Fibroblast of lung (primary cell): Measurements from ENCODE around the gene SOCS2. TPM values are rescaled to one million over a fixed set of nuclear protein-coding genes. Genes with fewer than 3 reads are reported as not detected.

Experiments
- DNase-seq, 2 donors: peaks; one replicate each; pipeline versions ENCODE4 v3.0.0 to v3.0.0-alpha.2; 2010; ENCODE audit warnings: low read depth in 2 of 2
- H2AFZ ChIP-seq: 2 replicates; pipeline ENCODE4 v1.5.1; 2012; ENCODE audit warnings: low read length, control low read depth, inconsistent platforms
- H3K27ac ChIP-seq: 2 replicates; pipeline ENCODE4 v1.5.1; 2011; ENCODE audit warnings: low read length, control low read depth; ENCODE audit not compliant: insufficient read depth
- H3K27me3 ChIP-seq: 2 replicates; pipeline ENCODE4 v1.5.1; 2011; ENCODE audit warnings: mild to moderate bottlenecking, low read length; ENCODE audit not compliant: control insufficient read depth, insufficient read depth
- H3K36me3 ChIP-seq: 2 replicates; pipeline ENCODE4 v1.5.1; 2011; ENCODE audit warnings: low read length; ENCODE audit not compliant: control insufficient read depth, insufficient read depth
- H3K4me1 ChIP-seq: 2 replicates; pipeline ENCODE4 v1.5.1; 2011; ENCODE audit warnings: low read length; ENCODE audit not compliant: control insufficient read depth, insufficient read depth; ENCODE audit errors: extremely low read depth
- H3K4me2 ChIP-seq: 2 replicates; pipeline ENCODE4 v1.5.1; 2011; ENCODE audit warnings: low read length, control low read depth; ENCODE audit not compliant: insufficient read depth; ENCODE audit errors: extremely low read depth
- H3K4me3 ChIP-seq, 4 experiments: fragments of 200-600 bp in 1 of 4; sonication (generic) in 1 of 4; replicated peaks in 1 of 4; 2 replicates each; pipeline ENCODE4 v1.5.1; 2011 to 2016; ENCODE audit warnings: low read length in 4 of 4, low read depth in 3 of 4, mild to moderate bottlenecking in 3 of 4, control low read depth in 2 of 4, inconsistent platforms in 1 of 4, mixed read lengths in 1 of 4; ENCODE audit not compliant: insufficient read depth in 1 of 4; ENCODE audit errors: control extremely low read depth in 1 of 4
- H3K79me2 ChIP-seq: 2 replicates; pipeline ENCODE4 v1.5.1; 2012; ENCODE audit warnings: mild to moderate bottlenecking, low read length, inconsistent platforms; ENCODE audit not compliant: control insufficient read depth, insufficient read depth
- H3K9ac ChIP-seq: 2 replicates; pipeline ENCODE4 v1.5.1; 2011; ENCODE audit warnings: mild to moderate bottlenecking, low read length, control low read depth; ENCODE audit not compliant: insufficient read depth
- H3K9me3 ChIP-seq: 2 replicates; pipeline ENCODE4 v1.5.1; 2012; ENCODE audit warnings: low read depth, low read length; ENCODE audit not compliant: control insufficient read depth, insufficient read depth
- H4K20me1 ChIP-seq: 2 replicates; pipeline ENCODE4 v1.5.1; 2011; ENCODE audit warnings: low read length; ENCODE audit not compliant: control insufficient read depth, insufficient read depth; ENCODE audit errors: extremely low read depth
- EZH2 ChIP-seq: IDR thresholded peaks from 2 replicates; pipeline ENCODE4 v1.5.1; 2012; ENCODE audit warnings: low read length, control low read depth, mild to moderate bottlenecking; ENCODE audit errors: missing control alignments
- polyA plus RNA-seq, 2 donors: library from polyadenylated mRNA; depleted of rRNA in 1 of 2; stranded (reverse) in 1 of 2; unstranded in 1 of 2; fragments of >200 nt; gene quantifications; 2 replicates each; pipeline ENCODE4 v1.2.1, GENCODE V29; 2011 to 2012; ENCODE audit warnings: missing spikeins in 1 of 2
- total RNA-seq: library from RNA; depleted of rRNA; stranded (reverse); fragments of >200 nt; gene quantifications from 2 replicates; pipeline ENCODE4 v1.2.1, GENCODE V29; 2014
- TF ChIP-seq, protein P1 (sequence below), 2 donors: IDR thresholded peaks in 1 of 2; conservative IDR thresholded peaks in 1 of 2; 1 replicate in 1 of 2; 2 replicates in 1 of 2; pipeline ENCODE4 v1.5.1; 2011 to 2012; ENCODE audit warnings: low read length in 2 of 2, control low read depth in 1 of 2, inconsistent platforms in 1 of 2, low read depth in 1 of 2, mild to moderate bottlenecking in 1 of 2

The SOCS2 gene
- total and polyA plus RNA-seq, 2 donors (not counting 1 experiment from before 2014, with no cell fraction given), result 105 to 113 TPM

DNA sequence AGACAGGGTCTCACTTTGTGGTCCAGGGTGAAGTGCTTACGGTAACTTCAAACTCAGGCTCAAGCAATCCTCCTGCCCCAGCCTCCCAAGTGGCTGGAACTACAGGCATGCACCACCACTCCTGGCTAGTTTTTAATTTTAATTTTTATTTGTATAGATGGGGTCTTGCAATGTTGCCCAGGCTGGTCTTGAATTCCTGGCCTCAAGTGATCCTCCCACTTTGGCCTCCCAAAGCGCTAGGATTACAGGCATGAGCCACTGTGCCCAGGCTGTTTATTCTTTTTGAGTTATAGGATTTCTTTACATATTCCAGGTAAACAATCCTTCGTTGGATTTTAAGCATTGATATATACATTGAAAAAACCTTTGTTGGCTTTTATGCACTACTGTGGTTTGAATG lies 26.7 kb downstream of the SOCS2 start:
- no peak for DNase-seq

DNA sequence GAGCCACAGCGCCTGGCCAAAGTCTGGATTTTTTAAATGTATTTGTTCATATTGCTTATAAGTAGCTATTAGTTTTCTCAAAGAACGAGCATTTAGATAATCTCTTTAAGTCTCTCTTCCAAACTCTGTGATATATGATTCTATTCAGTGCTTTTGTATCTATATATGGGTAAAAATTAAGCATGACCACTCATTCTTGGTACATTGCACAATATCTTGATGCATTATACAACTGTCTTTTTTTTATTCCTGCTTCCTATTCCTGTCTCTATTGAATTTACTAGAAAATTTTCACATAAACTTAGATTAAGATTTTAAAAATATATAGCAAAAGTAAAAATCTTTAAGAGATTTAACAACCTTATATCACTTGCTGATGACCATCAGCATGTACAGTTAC lies 29.1 kb downstream of the SOCS2 start:
- Histone ChIP-seq H3K27me3 (no peaks in the 10 kb centered on the region), H3K4me1 (peaks cover 4% of the 10 kb centered on the region), H3K9me3 (no peaks in the 10 kb centered on the region), H4K20me1 (no peaks in the 10 kb centered on the region), H3K36me3 (no peaks in the 10 kb centered on the region), H3K27ac (no peak overlapping the region), H3K4me3 (no peak overlapping the region), H3K79me2 (no peaks in the 10 kb centered on the region), H3K9ac (no peak overlapping the region), H3K4me2 (no peak overlapping the region), H2AFZ (no peak overlapping the region)
- DNase-seq, result peak in 1 of 2 donors; percentile 63
- TF ChIP-seq EZH2, result no peak
- TF ChIP-seq, protein P1, sequence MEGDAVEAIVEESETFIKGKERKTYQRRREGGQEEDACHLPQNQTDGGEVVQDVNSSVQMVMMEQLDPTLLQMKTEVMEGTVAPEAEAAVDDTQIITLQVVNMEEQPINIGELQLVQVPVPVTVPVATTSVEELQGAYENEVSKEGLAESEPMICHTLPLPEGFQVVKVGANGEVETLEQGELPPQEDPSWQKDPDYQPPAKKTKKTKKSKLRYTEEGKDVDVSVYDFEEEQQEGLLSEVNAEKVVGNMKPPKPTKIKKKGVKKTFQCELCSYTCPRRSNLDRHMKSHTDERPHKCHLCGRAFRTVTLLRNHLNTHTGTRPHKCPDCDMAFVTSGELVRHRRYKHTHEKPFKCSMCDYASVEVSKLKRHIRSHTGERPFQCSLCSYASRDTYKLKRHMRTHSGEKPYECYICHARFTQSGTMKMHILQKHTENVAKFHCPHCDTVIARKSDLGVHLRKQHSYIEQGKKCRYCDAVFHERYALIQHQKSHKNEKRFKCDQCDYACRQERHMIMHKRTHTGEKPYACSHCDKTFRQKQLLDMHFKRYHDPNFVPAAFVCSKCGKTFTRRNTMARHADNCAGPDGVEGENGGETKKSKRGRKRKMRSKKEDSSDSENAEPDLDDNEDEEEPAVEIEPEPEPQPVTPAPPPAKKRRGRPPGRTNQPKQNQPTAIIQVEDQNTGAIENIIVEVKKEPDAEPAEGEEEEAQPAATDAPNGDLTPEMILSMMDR (conservative IDR thresholded peaks at IDR 0.05 in 1 of 2, IDR thresholded peaks at IDR 0.05 in 1 of 2; ENCODE audit: low read depth in 1 of 2, low read length in 2 of 2), result no peak

More for the DNA sequence above, 26.7 kb downstream of the SOCS2 start:
- Histone ChIP-seq H3K27ac (no peak overlapping the region), H3K79me2 (no peaks in the 10 kb centered on the region), H4K20me1 (no peaks in the 10 kb centered on the region), H3K36me3 (no peaks in the 10 kb centered on the region), H3K9ac (no peak overlapping the region), H3K4me3 (no peak overlapping the region), H3K4me1 (peaks cover 4% of the 10 kb centered on the region), H3K27me3 (no peaks in the 10 kb centered on the region), H3K4me2 (no peak overlapping the region), H2AFZ (no peak overlapping the region), H3K9me3 (no peaks in the 10 kb centered on the region)
- TF ChIP-seq, protein P1 (conservative IDR thresholded peaks at IDR 0.05 in 1 of 2, IDR thresholded peaks at IDR 0.05 in 1 of 2; ENCODE audit: low read depth in 1 of 2, low read length in 2 of 2), result no peak
- TF ChIP-seq EZH2, result no peak

DNA sequence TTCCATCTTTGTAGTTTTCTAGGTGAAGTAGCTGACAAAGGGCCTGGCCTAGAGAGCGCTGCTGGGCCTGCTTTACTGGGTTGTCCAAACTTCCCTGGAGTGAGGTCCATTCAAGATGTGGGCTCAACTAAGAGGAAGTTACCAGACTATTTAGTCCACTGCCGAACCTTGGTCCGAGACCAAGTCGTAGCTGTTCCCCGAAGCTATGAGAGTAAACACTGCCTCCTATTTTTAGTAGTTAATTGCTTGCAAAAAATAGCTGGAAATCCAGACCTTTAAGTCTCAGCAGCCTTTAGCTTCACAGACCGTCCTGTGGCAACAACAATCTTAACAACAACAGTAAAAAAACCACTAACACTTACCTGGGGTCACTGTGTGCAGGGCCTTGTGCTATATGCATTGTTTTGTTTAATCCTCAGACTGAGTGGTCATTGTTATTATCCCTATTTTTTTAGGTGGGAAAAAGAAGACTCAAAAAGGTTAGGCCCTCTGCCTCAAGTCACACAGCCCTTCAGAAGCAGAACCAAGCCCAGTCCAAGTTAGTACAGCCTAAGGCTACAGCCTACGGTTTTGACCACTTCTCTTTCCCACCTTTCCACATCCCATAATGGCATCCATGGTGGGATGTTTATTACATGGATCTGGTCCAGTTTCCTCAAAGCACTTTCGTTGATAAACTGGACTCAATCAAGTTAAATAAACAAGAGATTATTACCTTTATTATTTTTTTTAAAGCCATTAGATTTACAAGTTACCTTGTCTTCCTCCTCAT lies 30.6 kb downstream of the SOCS2 start:
- Histone ChIP-seq H3K4me1 (peaks cover 4% of the 10 kb centered on the region), H3K9ac (no peak overlapping the region), H3K27me3 (no peaks in the 10 kb centered on the region), H3K79me2 (no peaks in the 10 kb centered on the region), H3K36me3 (no peaks in the 10 kb centered on the region), H4K20me1 (no peaks in the 10 kb centered on the region), H3K27ac (no peak overlapping the region), H3K9me3 (no peaks in the 10 kb centered on the region), H2AFZ (peak overlapping the region; percentile 74), H3K4me2 (peak overlapping the region; percentile 8), H3K4me3 (no peak overlapping the region)
- TF ChIP-seq, protein P1 (conservative IDR thresholded peaks at IDR 0.05 in 1 of 2, IDR thresholded peaks at IDR 0.05 in 1 of 2; ENCODE audit: low read depth in 1 of 2, low read length in 2 of 2), result no peak
- no peak for TF ChIP-seq EZH2
- DNase-seq, result no peak
